Keratinocyte (primary cell): ENCODE results near the gene PARD3B. TPM values are rescaled to one million over a fixed set of nuclear protein-coding genes. Genes with fewer than 3 reads are reported as not detected.

Source experiments
- DNase-seq: peaks from one replicate; pipeline ENCODE4 v3.0.0-alpha.2; 2011; ENCODE audit warnings: low read depth, missing footprints, low spot score
- FAIRE-seq: peaks from 2 replicates; lab custom pipeline; 2011; peaks lifted over from hg19 to GRCh38; lab: Jason Lieb, UNC
- H2AFZ ChIP-seq: 2 replicates; pipeline ENCODE4 v1.6.0; 2012; ENCODE audit warnings: low read length, control low read depth, inconsistent platforms; ENCODE audit not compliant: control insufficient read depth
- H3K27ac ChIP-seq: 2 replicates; pipeline ENCODE4 v1.5.1; 2011; ENCODE audit warnings: low read length; ENCODE audit not compliant: control insufficient read depth, insufficient read depth
- H3K27me3 ChIP-seq: 3 replicates; pipeline ENCODE4 v1.6.0; 2011; ENCODE audit warnings: low read length; ENCODE audit not compliant: control insufficient read depth, insufficient read depth; ENCODE audit errors: extremely low read depth
- H3K36me3 ChIP-seq, 2 experiments: 2 replicates in 1 of 2; 3 replicates in 1 of 2; pipeline ENCODE4 v1.5.1; 2011; ENCODE audit warnings: low read length in 2 of 2, mild to moderate bottlenecking in 1 of 2; ENCODE audit not compliant: control insufficient read depth in 2 of 2, insufficient read depth in 2 of 2; ENCODE audit errors: extremely low read depth in 1 of 2
- H3K4me1 ChIP-seq: 3 replicates; pipeline ENCODE4 v1.5.1; 2011; ENCODE audit warnings: low read length; ENCODE audit not compliant: control insufficient read depth, insufficient read depth; ENCODE audit errors: extremely low read depth
- H3K4me2 ChIP-seq: 3 replicates; pipeline ENCODE4 v1.6.0; 2011; ENCODE audit warnings: low read depth, low read length; ENCODE audit not compliant: control insufficient read depth, insufficient read depth; ENCODE audit errors: extremely low read depth
- H3K4me3 ChIP-seq, 3 experiments: fragments of 200-600 bp in 1 of 3; sonication (generic) in 1 of 3; 2 replicates in 2 of 3; 3 replicates in 1 of 3; pipeline ENCODE4 v1.5.1; 2011 to 2016; ENCODE audit warnings: low read length in 3 of 3, mild to moderate bottlenecking in 3 of 3, control low read depth in 2 of 3, inconsistent platforms in 1 of 3, low read depth in 1 of 3, mixed read lengths in 1 of 3, mixed run types in 1 of 3, moderate library complexity in 1 of 3; ENCODE audit not compliant: control insufficient read depth in 2 of 3, insufficient read depth in 2 of 3; ENCODE audit errors: extremely low read depth in 1 of 3
- H3K79me2 ChIP-seq: 2 replicates; pipeline ENCODE4 v1.6.0; 2012; ENCODE audit warnings: low read length; ENCODE audit not compliant: control insufficient read depth, insufficient read depth
- H3K9ac ChIP-seq: 3 replicates; pipeline ENCODE4 v1.6.0; 2011; ENCODE audit warnings: low read length; ENCODE audit not compliant: control insufficient read depth, insufficient read depth; ENCODE audit errors: extremely low read depth
- H3K9me1 ChIP-seq: 3 replicates; pipeline ENCODE4 v1.6.0; 2011; ENCODE audit warnings: low read length; ENCODE audit not compliant: control insufficient read depth, insufficient read depth; ENCODE audit errors: extremely low read depth
- H3K9me3 ChIP-seq: 2 replicates; pipeline ENCODE4 v1.5.1; 2012; ENCODE audit warnings: low read depth, low read length; ENCODE audit not compliant: control insufficient read depth
- H4K20me1 ChIP-seq: 3 replicates; pipeline ENCODE4 v1.6.0; 2011; ENCODE audit warnings: low read length; ENCODE audit not compliant: control insufficient read depth, insufficient read depth; ENCODE audit errors: extremely low read depth
- CTCF ChIP-seq, 3 experiments: IDR thresholded peaks in 1 of 3; conservative IDR thresholded peaks in 1 of 3; optimal IDR thresholded peaks in 1 of 3; 2 replicates in 2 of 3; 3 replicates in 1 of 3; pipeline versions ENCODE3 to v1.5.1; 2011; ENCODE audit warnings: low read length in 3 of 3, mild to moderate bottlenecking in 3 of 3, moderate library complexity in 2 of 3, control low read depth in 1 of 3, inconsistent platforms in 1 of 3; ENCODE audit not compliant: insufficient read depth in 2 of 3; ENCODE audit errors: extremely low read depth in 1 of 3
- EZH2 ChIP-seq: IDR thresholded peaks from one replicate; pipeline ENCODE4 v1.6.1; 2012; ENCODE audit warnings: inconsistent platforms, mild to moderate bottlenecking, low read length, moderate library complexity
- dilution Hi-C: fragments of 300-500 bp; cut with MboI; formaldehyde crosslinking; loops from one replicate; pipeline ENCODE4 v1.7.0; 2020; ENCODE audit warnings: low sequenced_read_pairs; ENCODE audit not compliant: extremely low pct_ligation_motif_present
- polyA plus RNA-seq, 5 experiments: library from polyadenylated mRNA; depleted of rRNA in 3 of 5; stranded (reverse) in 3 of 5; stranded (forward) in 1 of 5; unstranded in 1 of 5; fragments of >200 nt; gene quantifications; 1 replicate in 1 of 5; 2 replicates in 3 of 5; 3 replicates in 1 of 5; pipeline versions ENCODE4 v1.2.1 to v1.2.3, GENCODE V29; 2011 to 2012; ENCODE audit warnings: missing spikeins in 2 of 5, low read depth in 1 of 5, low replicate concordance in 1 of 5

Gene PARD3B
- polyA plus RNA-seq, 1 donor (not counting 4 experiments of a cell fraction or from before 2014, with no cell fraction given), result 1.2 TPM

DNA sequence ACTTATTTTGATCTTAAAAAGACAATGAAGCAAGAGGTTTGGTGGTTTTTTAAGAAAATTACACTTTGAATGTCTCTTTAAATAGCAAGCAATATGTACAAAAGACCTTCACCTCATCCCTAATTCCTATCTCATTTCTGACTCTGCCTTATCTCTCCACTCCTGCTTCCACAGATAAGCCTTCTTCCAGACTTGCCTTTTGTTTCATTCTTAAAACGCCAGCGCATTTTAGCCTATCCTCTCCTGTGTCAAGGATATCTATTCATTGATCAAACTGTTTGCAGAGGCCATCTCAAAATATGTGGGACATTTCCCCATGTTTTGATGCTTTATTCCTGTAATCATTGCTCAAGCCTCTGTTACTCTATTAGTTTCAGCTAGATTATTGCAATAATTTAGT is 562.5 kb downstream of the PARD3B start:
- no peak overlapping the region for H3K27ac ChIP-seq
- no peaks in the 10 kb centered on the region for H3K9me1 ChIP-seq
- TF ChIP-seq CTCF (optimal IDR thresholded peaks at IDR 0.05 in 1 of 3, IDR thresholded peaks at IDR 0.05 in 1 of 3, conservative IDR thresholded peaks at IDR 0.05 in 1 of 3; ENCODE audit: extremely low read depth in 1 of 3, insufficient read depth in 2 of 3, low read length in 3 of 3) (no peak), EZH2 (no peak)
- no peak overlapping the region for H3K9ac ChIP-seq
- H3K4me2 ChIP-seq, result no peak overlapping the region
- H3K36me3 ChIP-seq, result no peaks in the 10 kb centered on the region
- FAIRE-seq (no peak), DNase-seq (no peak)
- dilution Hi-C loops, result no loop called here
- H3K79me2 ChIP-seq, result no peaks in the 10 kb centered on the region
- no peaks in the 10 kb centered on the region for H3K9me3 ChIP-seq
- H2AFZ ChIP-seq, result no peak overlapping the region
- no peaks in the 10 kb centered on the region for H3K27me3 ChIP-seq
- H4K20me1 ChIP-seq, result no peaks in the 10 kb centered on the region
- H3K4me3 ChIP-seq, result no peak overlapping the region
- H3K4me1 ChIP-seq, result no peaks in the 10 kb centered on the region

DNA sequence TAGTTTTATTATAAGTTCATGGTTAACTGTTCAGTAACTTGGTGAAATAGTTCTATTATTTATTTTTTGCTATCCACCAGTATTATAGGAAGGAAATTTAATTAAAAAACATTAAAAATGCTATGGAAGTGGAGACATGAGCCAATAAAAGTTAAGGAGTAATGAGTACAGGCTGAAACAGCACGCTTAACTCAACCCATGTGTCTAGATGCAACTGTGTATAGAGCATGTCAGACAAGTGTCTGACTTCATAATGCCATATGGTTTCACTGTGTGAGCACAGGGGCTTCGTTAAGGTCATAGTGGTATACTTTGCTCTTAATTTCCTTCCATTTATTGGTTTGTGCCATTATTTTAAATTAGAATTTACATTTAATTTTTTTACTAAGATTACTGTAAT is 570.2 kb downstream of the PARD3B start:
- dilution Hi-C loops, result no loop called here
- FAIRE-seq, result no peak

More for the DNA sequence above, 570.2 kb downstream of the PARD3B start:
- no peaks in the 10 kb centered on the region for H3K9me1 ChIP-seq
- no peak overlapping the region for H3K4me3 ChIP-seq
- H4K20me1 ChIP-seq, result no peaks in the 10 kb centered on the region
- TF ChIP-seq EZH2 (no peak), CTCF (optimal IDR thresholded peaks at IDR 0.05 in 1 of 3, IDR thresholded peaks at IDR 0.05 in 1 of 3, conservative IDR thresholded peaks at IDR 0.05 in 1 of 3; ENCODE audit: extremely low read depth in 1 of 3, insufficient read depth in 2 of 3, low read length in 3 of 3) (no peak)
- DNase-seq, result no peak
- H3K27ac ChIP-seq, result no peak overlapping the region
- H3K9me3 ChIP-seq, result no peaks in the 10 kb centered on the region
- no peaks in the 10 kb centered on the region for H3K4me1 ChIP-seq
- H3K27me3 ChIP-seq, result no peaks in the 10 kb centered on the region
- H3K4me2 ChIP-seq, result no peak overlapping the region
- H3K9ac ChIP-seq, result no peak overlapping the region
- H3K79me2 ChIP-seq, result no peaks in the 10 kb centered on the region
- H3K36me3 ChIP-seq, result no peaks in the 10 kb centered on the region
- H2AFZ ChIP-seq, result no peak overlapping the region
